GM12878 (cell line): ENCODE data around the gene BMAL1.

ENCODE experiments used
- CTCF ChIP-seq, 3 experiments: IDR thresholded peaks in 2 of 3; conservative IDR thresholded peaks in 1 of 3; 2 replicates each; pipeline ENCODE4 v1.5.1; 2011; ENCODE audit warnings: low read depth in 3 of 3, low read length in 3 of 3, mild to moderate bottlenecking in 3 of 3, control low read depth in 2 of 3, moderate library complexity in 2 of 3, inconsistent platforms in 1 of 3, mixed read lengths in 1 of 3; ENCODE audit not compliant: control insufficient read depth in 2 of 3, insufficient read depth in 1 of 3; ENCODE audit errors: extremely low read depth in 1 of 3
- FOS ChIP-seq: IDR thresholded peaks from 3 replicates; pipeline ENCODE4 v1.6.1; 2011; ENCODE audit warnings: borderline replicate concordance; ENCODE audit not compliant: insufficient read length; ENCODE audit errors: extremely low read depth
- POLR2A ChIP-seq: IDR thresholded peaks from 2 replicates; pipeline ENCODE4 v1.6.1; 2011; ENCODE audit warnings: low read depth, mild to moderate bottlenecking, low read length
- POLR2AphosphoS5 ChIP-seq: IDR thresholded peaks from 2 replicates; pipeline ENCODE4 v1.6.1; 2011; ENCODE audit warnings: mild to moderate bottlenecking, low read length, inconsistent platforms
- TAF1 ChIP-seq: IDR thresholded peaks from 2 replicates; pipeline ENCODE4 v1.6.1; 2011; ENCODE audit warnings: mild to moderate bottlenecking, low read depth, low read length, borderline replicate concordance
- ZBED1 ChIP-seq: IDR thresholded peaks from 2 replicates; pipeline ENCODE4 v1.6.1; 2016; ENCODE audit warnings: borderline replicate concordance

DNA sequence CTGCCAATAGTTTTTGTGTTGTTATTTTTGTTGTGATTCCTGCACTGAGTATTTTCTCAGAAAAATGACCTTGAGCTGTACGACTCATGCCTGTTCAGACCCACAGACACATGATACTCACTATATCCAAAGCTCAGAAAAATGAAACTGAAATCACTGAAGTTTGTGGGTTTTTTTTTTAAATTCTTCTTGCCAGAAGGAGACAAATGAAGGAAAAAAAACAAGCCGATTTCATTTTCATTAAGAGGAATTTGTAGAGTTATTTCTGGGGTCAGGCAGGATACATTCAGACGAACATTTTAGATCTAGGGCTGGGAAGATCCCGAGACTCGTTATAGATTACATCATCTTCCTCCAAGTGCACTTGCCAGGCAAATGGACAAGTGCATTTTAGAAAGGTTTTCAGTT is 60.4 kb downstream of the BMAL1 start:
- TF ChIP-seq FOS (no peak), POLR2A (no peak), ZBED1 (no peak), POLR2AphosphoS5 (no peak), TAF1 (no peak), CTCF (IDR thresholded peaks at IDR 0.05 in 2 of 3, conservative IDR thresholded peaks at IDR 0.05 in 1 of 3; ENCODE audit: control insufficient read depth in 2 of 3, extremely low read depth in 1 of 3, insufficient read depth in 1 of 3, low read depth in 3 of 3, low read length in 3 of 3) (no peak)
